DMS153 treated with DMSO at 0.1 percent for 48 hours (cell line): ENCODE results near the gene INPP1.
"Not testable (repeated sequence)": the region's sequence is repeated elsewhere in the genome, so short reads cannot be mapped to it uniquely, and the experiment has no call there.

ENCODE experiments used
- DNase-seq: peaks from one replicate; lab custom pipeline; 2025; ENCODE audit not compliant: unreplicated experiment; lab: John Stamatoyannopoulos, UW

INPP1 gene

GRCh38 chr2:190333395-190333794 lies 10.0 kb upstream of the INPP1 start:
- no peak for DNase-seq

GRCh38 chr2:190333928-190334327 lies 9.5 kb upstream of the INPP1 start:
- DNase-seq = no peak

DNA sequence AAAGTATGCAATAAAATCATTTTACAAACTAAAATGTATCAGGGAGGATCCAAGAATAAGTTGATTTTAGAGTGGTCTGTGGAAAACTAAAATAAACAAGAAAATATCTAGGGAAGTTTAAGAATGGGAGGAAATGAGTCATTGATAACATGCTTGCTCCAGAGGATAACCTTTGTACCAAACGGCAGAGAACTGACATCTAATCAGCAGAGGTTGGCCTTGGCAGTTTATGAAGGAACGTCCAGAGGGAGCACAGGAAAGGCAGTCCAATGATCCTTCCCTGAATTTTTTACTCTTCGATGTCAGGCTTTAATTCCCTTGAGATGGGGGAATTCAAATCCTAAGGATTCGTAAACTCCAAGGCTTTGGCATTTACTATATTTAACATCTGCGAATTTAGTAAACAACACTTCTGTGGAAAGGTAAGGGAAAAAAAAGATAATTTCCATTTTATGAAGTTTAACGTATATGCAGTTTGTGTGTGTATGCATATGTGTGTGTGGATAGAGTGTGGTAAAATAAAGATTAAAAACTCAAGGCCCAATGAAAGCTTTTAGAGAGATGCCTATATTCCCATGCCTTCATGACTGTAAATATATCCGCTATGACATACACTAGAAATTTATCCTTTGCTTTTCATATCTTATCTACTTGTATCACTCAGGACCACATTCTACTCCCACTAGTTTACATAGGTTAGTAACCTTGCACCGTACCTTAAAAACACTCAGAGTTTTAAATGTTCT lies 8.7 kb upstream of the INPP1 start:
- DNase-seq = no peak

DNA sequence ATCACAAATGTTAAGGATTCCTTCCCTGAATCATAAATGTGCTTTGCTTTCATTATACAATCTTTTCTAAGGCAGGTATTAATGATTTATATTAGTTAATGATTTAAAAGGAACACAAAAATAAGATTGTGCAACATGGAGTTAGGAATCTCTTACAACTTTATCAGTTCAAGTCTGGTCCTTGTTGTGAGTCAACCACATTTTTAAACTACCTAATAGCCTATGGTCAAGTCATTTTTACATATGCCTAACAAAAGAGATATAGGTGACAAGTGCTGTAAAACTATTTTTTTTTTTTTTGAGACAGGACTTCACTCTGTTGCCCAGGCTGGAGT lies 8.2 kb upstream of the INPP1 start:
- DNase-seq = no peak

- not testable (repeated sequence) for DNase-seq
Measured at GRCh38 chr2:190335584-190335983, 7.8 kb upstream of the INPP1 start.

DNA sequence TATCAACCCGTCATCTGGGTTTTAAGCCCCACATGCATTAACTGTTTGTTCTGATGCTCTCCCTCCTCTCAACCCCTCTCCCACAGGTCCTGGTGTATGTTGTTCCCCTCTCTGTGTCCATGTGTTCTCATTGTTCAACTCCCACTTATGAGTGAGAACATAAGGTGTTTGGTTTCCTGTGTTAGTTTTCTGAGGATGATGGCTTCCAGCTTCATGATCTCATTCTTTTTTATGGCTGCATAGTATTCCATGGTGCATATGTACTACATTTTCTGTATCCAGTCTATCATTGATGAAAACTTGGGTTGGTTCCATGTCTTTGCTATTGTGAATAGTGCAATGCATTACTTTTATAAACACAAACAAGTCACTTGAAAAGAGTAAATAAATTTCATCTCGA lies 7.0 kb upstream of the INPP1 start:
- DNase-seq = no peak

- no peak for DNase-seq
Measured at GRCh38 chr2:190338453-190338852, 4.9 kb upstream of the INPP1 start.

- DNase-seq = no peak
Measured at GRCh38 chr2:190339394-190339793, 4.0 kb upstream of the INPP1 start.

DNA sequence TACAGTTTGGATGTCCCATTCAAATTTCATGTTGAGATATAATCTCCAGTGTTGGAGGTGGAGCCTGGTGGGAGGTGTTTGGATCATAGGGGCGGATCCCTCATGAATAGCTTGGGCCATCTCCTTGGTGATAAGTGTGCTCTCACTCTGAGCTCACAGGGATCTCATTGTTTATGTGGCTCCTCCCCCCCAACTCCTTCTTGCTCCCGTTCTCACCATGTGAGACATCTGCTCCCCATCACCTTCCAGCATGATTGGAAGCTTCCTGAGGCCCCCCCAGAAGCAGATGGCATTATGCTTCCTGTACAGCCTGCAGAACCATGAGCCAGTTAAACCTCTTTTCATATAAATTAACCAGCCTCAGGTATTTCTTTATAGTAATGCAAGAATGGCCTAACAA lies 3.0 kb upstream of the INPP1 start:
- DNase-seq = no peak

DNA sequence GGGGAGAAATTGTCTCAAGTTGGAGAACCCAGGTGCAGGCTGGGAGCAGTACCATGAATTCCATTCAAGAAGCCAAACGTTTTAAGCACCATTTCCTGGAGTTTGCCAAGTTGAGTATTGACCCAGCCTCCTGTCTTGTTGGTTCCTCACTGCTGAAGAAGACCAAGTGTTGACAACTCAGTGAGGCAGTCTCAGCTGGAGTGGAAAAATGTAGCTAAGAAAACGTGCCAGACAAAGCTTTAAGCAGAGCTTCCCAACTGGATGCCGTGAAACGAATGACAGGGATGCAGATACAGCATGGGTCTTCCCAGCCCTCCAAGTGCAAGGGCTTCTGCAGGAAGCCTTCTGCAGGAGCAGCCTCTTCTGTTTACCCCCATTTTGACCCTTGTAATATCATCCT lies 778 bp upstream of the INPP1 start:
- DNase-seq = no peak

DNA sequence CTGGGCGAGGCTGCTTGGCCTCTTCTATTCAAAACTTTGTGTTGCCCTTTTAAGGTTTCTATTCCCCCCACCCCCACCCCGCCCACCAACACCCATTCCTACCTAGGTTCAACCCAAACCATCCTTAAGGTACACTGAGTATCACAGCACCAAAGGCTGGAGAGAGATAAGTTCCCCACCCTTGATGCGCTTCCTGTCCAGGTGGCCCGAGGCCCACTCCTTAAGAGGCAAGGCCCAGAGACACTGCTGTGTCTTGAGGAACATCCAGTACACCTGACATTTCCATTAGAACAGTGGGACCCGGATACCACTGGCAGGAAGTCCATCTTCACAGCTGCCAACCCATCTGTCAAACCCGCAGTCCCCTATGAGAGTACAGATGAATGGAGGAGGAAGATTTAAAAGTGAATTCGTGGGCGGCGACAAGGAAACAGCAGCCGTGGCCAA lies 277 bp upstream of the INPP1 start:
- DNase-seq = no peak

GRCh38 chr2:190344276-190344827 lies 963 bp downstream of the INPP1 start:
- peak; percentile 47 for DNase-seq

- DNase-seq = no peak
Measured at GRCh38 chr2:190350371-190350770, 7.0 kb downstream of the INPP1 start.

- DNase-seq = no peak
Measured at GRCh38 chr2:190351955-190352354, 8.6 kb downstream of the INPP1 start.

DNA sequence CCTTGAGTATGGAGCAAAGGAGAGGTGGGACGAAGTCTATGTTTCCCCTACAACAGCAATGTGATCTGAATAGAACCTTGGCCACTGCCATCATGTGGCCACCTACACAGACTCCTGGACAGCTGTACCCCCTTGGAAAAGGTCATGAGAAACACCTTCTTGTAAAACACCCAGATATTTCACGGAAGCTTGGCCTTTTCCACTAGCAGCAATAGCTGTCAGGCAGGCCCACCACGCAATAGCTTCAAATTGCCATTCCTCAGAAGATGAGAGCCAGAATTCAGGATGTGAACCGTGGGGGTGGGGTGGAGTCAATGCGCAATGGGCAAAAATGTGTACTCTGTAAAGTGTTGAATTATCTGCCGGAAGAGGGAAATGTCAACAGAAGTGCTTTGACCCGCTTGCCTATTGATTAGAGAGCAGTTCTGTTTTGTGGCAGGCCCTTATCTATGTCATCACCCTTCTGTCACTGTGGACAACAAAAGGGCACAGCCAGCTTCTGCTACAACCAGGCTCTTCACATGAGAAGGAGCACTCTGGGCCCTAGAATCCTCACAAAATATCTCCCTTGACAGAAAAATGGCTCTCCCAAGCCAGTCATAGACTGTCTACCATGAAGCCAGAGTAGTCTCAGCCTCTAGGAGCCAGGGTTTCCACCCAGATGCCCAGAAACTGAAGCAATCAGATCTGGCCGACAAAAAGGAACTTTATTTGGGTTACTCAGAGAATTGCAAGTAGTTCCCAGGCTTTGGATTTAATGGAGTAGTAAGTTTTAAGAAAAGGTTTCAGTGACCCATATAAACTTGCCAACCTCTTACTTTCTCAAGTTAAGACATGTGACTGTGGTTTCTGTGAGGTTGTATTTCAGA lies 9.5 kb downstream of the INPP1 start:
- DNase-seq = peak; percentile 81

GRCh38 chr2:190353537-190353899 lies 10.1 kb downstream of the INPP1 start:
- DNase-seq = no peak

- no peak for DNase-seq
Measured at GRCh38 chr2:190354003-190354690, 10.8 kb downstream of the INPP1 start.

DNA sequence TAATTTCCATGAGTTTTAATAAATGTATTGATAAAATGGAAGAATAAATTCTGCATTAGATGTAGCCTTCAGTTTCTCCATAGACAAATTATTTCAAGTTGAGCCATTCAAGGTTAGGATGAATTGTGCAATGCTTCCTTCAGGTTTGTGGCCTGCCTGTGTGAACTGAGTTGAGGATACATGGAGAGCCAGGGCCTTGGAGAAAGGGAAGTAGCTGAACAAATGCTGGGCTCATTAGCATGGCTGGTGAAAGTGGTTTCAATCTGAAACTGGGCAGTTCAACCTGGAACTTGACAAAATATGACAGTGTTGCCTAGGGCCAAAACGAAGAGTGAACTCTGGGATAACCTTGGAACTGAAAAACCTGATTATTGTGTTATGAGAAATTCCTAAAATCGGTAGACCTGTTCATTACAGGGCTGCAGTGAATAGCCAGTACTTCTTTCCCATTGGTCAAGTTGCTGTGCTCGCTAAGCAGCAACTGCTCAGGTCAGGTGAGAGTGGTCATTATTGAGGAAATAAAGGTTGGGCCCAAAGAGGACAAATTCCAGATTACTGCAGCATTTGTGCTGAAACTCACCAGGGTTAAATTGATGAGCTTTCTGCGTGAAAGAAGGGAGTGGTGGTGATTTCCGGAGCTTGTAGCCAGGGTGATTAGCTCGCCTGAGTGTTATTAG lies 12.7 kb downstream of the INPP1 start:
- DNase-seq = peak; percentile 33

DNA sequence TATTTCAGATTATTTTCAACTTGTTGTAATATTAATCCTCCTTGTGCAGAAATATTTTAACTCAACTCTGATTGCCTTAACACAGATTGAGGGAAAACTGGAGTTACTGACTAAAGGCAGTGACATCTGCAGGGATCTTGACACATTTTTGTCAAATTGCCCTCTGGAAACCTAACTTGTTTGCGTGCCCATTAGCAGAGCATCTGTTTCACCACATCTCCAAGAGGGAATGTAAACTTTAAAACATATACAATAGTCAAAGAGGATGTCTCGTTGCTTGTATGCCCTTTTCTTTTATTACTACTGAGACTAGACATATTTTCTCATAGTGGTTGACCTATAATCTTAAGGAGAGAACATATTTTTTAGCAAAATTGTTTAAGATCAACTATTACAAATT lies 14.2 kb downstream of the INPP1 start:
- DNase-seq = no peak

DNA sequence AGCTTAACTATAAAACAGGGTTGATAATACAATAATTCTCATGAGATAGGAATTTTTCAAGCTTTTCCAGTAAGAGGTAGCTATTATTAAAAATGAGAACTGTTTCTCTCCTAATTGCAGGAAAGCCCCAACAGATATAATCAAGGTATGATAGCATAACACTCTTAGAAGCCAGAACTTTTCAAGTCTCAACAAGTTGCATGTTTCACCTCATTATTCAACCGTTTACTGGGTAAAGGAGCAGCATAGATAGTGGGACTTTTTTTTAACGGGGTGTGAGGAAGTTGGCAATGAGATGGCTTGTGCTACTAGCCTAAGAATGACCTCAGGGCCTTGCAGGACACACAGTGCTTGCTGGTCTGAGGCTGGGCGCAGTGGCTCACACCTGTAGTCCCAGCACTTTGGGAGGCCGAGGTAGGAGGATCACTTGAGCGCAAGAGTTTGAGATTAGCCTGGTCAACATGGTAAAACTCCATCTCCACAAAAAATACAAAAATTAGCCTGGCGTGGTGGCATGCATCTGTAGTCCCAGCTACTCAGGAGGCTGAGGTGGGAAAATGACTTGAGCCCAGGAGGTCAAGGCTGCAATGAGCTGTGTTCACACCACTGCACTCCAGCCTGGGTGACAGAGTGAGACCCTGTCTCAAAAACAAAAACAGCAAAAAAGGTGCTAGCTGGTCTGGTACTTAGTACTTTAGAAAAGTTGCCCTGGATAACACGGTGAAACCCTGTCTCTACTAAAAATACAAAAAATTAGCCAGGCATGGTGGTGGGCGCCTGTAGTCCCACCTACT lies 15.5 kb downstream of the INPP1 start:
- not testable (repeated sequence) for DNase-seq
